Gastrocnemius medialis (tissue), 4 donors: Measurements from ENCODE around the gene WASHC2A.
"Not testable (repeated sequence)": the region's sequence is repeated elsewhere in the genome, so short reads cannot be mapped to it uniquely, and the experiment has no call there.

Experiments used
- POLR2A ChIP-seq, 2 donors: fragments of 450-650 bp; IDR thresholded peaks; one replicate each; pipeline ENCODE4 v1.6.1; 2017; ENCODE audit warnings: antibody characterized with exemption in 2 of 2, mild to moderate bottlenecking in 2 of 2, moderate library complexity in 2 of 2
- TF ChIP-seq, protein P1 (sequence below), 5 experiments: fragments of 450-650 bp in 3 of 5; fragments of 200-600 bp in 2 of 5; sonication (generic) in 2 of 5; IDR thresholded peaks in 4 of 5; conservative IDR thresholded peaks in 1 of 5; 1 replicate in 4 of 5; 2 replicates in 1 of 5; pipeline ENCODE4 v1.5.1; 2016 to 2019; ENCODE audit warnings: antibody characterized with exemption in 5 of 5, mild to moderate bottlenecking in 3 of 5, moderate library complexity in 3 of 5

DNA sequence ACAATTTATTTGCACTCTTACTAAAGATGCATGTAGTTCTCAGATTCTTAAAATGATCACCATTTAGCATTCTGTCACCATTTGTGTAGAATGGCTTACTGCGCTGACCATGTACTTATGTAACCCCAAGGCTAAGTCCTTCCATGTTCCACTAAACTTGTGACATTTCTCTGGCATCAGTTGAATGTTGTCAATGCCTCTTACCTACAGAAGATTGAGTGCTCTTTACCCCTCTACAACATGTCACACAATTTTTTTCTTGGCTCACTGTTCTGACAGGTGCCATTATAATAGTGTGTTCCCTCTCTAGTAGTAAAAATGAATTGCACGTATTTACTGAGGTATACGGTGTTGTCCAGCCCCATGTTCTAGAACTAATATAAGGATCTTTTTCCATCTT lies 100.1 kb downstream of the WASHC2A start:
- TF ChIP-seq, protein P1, sequence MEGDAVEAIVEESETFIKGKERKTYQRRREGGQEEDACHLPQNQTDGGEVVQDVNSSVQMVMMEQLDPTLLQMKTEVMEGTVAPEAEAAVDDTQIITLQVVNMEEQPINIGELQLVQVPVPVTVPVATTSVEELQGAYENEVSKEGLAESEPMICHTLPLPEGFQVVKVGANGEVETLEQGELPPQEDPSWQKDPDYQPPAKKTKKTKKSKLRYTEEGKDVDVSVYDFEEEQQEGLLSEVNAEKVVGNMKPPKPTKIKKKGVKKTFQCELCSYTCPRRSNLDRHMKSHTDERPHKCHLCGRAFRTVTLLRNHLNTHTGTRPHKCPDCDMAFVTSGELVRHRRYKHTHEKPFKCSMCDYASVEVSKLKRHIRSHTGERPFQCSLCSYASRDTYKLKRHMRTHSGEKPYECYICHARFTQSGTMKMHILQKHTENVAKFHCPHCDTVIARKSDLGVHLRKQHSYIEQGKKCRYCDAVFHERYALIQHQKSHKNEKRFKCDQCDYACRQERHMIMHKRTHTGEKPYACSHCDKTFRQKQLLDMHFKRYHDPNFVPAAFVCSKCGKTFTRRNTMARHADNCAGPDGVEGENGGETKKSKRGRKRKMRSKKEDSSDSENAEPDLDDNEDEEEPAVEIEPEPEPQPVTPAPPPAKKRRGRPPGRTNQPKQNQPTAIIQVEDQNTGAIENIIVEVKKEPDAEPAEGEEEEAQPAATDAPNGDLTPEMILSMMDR (IDR thresholded peaks at IDR 0.05 in 4 of 5, conservative IDR thresholded peaks at IDR 0.05 in 1 of 5) = not testable (repeated sequence)
- TF ChIP-seq POLR2A (IDR thresholded peaks at IDR 0.05) = not testable (repeated sequence)
